Measurements from ENCODE around the gene TCF4.

DNA sequence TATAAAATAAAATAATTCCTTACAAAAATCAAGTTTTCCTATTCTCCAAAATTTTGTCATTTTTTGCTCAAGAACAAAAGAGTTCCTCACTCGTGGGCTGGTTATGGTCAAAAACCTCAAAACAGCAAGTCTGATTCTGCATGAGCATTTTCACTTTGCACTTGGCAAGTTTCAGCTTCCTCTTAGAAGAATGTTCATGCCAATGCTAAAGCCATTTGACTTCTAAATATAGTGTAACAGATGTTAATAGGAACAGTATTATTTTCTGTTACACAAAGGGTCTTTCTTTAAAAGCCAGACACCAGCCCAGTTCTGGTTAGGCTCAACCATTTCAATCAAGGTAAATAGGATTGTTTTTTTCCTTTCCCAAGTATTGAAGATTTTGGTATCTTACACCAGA is 367.5 kb downstream of the TCF4 start:
- TF ChIP-seq POLR2A (IDR thresholded peaks at IDR 0.05) (no peak), POLR2AphosphoS5 (IDR thresholded peaks at IDR 0.05) (no peak)
- TF ChIP-seq, protein P1, sequence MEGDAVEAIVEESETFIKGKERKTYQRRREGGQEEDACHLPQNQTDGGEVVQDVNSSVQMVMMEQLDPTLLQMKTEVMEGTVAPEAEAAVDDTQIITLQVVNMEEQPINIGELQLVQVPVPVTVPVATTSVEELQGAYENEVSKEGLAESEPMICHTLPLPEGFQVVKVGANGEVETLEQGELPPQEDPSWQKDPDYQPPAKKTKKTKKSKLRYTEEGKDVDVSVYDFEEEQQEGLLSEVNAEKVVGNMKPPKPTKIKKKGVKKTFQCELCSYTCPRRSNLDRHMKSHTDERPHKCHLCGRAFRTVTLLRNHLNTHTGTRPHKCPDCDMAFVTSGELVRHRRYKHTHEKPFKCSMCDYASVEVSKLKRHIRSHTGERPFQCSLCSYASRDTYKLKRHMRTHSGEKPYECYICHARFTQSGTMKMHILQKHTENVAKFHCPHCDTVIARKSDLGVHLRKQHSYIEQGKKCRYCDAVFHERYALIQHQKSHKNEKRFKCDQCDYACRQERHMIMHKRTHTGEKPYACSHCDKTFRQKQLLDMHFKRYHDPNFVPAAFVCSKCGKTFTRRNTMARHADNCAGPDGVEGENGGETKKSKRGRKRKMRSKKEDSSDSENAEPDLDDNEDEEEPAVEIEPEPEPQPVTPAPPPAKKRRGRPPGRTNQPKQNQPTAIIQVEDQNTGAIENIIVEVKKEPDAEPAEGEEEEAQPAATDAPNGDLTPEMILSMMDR (IDR thresholded peaks at IDR 0.05), result no peak

Data from suprapubic skin (tissue), 4 donors.